HCT116 (cell line): ENCODE data around the gene CIP2A. TPM values are rescaled to one million over a fixed set of nuclear protein-coding genes. Genes with fewer than 3 reads are reported as not detected.

Source experiments
- ATAC-seq: fragments of 200-7000 bp; cut with Tn5 transposase; 2 replicates; pipeline ENCODE4 v1.9.1; 2020; ENCODE audit warnings: mild to moderate bottlenecking, moderate library complexity
- BruUV-seq: library from RNA; stranded (reverse); fragments of 400-500 nt; replicated peaks from 2 replicates; lab custom pipeline; 2021; lab: Mats Ljungman, UMichigan
- CTCF ChIA-PET: fragments of 300-600 bp; sonication (Branson Sonifier 250); formaldehyde crosslinking; loops from one replicate; lab custom pipeline; 2021; ENCODE audit warnings: antibody characterized with exemption; lab: Charles Lee
- POLR2A ChIA-PET: fragments of 300-600, 350-600 bp; sonication (Branson Sonifier 250); formaldehyde crosslinking; loops from one replicate; lab custom pipeline; 2021; ENCODE audit warnings: antibody characterized with exemption; lab: Charles Lee
- RAD21 ChIA-PET, 2 experiments: fragments of 300-600 bp; sonication (Branson Sonifier 250); formaldehyde crosslinking; loops; one replicate each; lab custom pipeline; 2023; ENCODE audit warnings: low total read pairs in 2 of 2; ENCODE audit not compliant: uncharacterized antibody in 2 of 2, unreplicated experiment in 2 of 2, low non-redundant PET in 1 of 2; lab: Charles Lee
- DNase-seq: peaks from one replicate; pipeline ENCODE4 v3.0.0-alpha.2; 2010; ENCODE audit warnings: low read depth, low spot score
- H2AFZ ChIP-seq: fragments of 200-600 bp; shearing (Covaris generic), sonication (generic); 2 replicates; pipeline ENCODE4 v1.6.1; 2017; ENCODE audit warnings: low read depth, mixed run types, mixed read lengths, antibody characterized with exemption, low read length; ENCODE audit not compliant: poor library complexity, severe bottlenecking
- H3K27ac ChIP-seq: 2 replicates; pipeline ENCODE4 v1.5.1; 2012; ENCODE audit warnings: low read depth, low read length
- H3K27me3 ChIP-seq: fragments of 200-600 bp; sonication (generic); 2 replicates; pipeline ENCODE4 v1.6.1; 2016; ENCODE audit warnings: mixed run types, low read length, mixed read lengths; ENCODE audit not compliant: insufficient read depth
- H3K36me3 ChIP-seq, 2 experiments: fragments of 200-500 bp in 1 of 2; fragments of 200-600 bp in 1 of 2; sonication (Bioruptor generic) in 1 of 2; sonication (generic) in 1 of 2; 2 replicates each; pipeline versions ENCODE4 v1.5.1 to v1.6.1; 2014 to 2016; ENCODE audit warnings: low read length in 2 of 2, inconsistent platforms in 1 of 2, mixed read lengths in 1 of 2, mixed run types in 1 of 2; ENCODE audit not compliant: insufficient read depth in 2 of 2, control insufficient read depth in 1 of 2
- H3K4me1 ChIP-seq, 2 experiments: fragments of 200-600 bp in 1 of 2; sonication (generic) in 1 of 2; 2 replicates each; pipeline versions ENCODE4 v1.5.1 to v1.6.1; 2012 to 2017; ENCODE audit warnings: low read length in 2 of 2, inconsistent platforms in 1 of 2, mild to moderate bottlenecking in 1 of 2, mixed read lengths in 1 of 2, mixed run types in 1 of 2, moderate library complexity in 1 of 2; ENCODE audit not compliant: insufficient read depth in 2 of 2, control insufficient read depth in 1 of 2
- H3K4me2 ChIP-seq: fragments of 200-600 bp; sonication (generic); 2 replicates; pipeline ENCODE4 v1.6.1; 2017; ENCODE audit warnings: mixed run types, low read length, mixed read lengths
- H3K4me3 ChIP-seq, 2 experiments: fragments of 200-600 bp in 1 of 2; sonication (generic) in 1 of 2; replicated peaks in 1 of 2; 2 replicates each; pipeline ENCODE4 v1.5.1; 2011 to 2016; ENCODE audit warnings: low read length in 2 of 2, control low read depth in 1 of 2, low read depth in 1 of 2, mild to moderate bottlenecking in 1 of 2, mixed read lengths in 1 of 2, mixed run types in 1 of 2
- H3K79me2 ChIP-seq: fragments of 200-600 bp; sonication (generic); 2 replicates; pipeline ENCODE4 v1.6.1; 2017; ENCODE audit warnings: mild to moderate bottlenecking, mixed run types, low read length, moderate library complexity, mixed read lengths; ENCODE audit not compliant: insufficient read depth
- H3K9ac ChIP-seq: fragments of 200-600 bp; sonication (generic); 2 replicates; pipeline ENCODE4 v1.6.1; 2016; ENCODE audit warnings: low read length, mixed read lengths
- H3K9me2 ChIP-seq: fragments of 200-600 bp; sonication (generic), shearing (Covaris generic); 2 replicates; pipeline ENCODE4 v1.6.1; 2017; ENCODE audit warnings: mixed run types, mild to moderate bottlenecking, moderate library complexity; ENCODE audit not compliant: insufficient read depth
- H3K9me3 ChIP-seq, 2 experiments: fragments of 200-500 bp in 1 of 2; fragments of 200-600 bp in 1 of 2; sonication (Bioruptor generic) in 1 of 2; sonication (generic) in 1 of 2; 2 replicates each; pipeline ENCODE4 v1.6.1; 2014 to 2017; ENCODE audit warnings: low read length in 2 of 2, mixed read lengths in 2 of 2, inconsistent platforms in 1 of 2, low read depth in 1 of 2, mild to moderate bottlenecking in 1 of 2, mixed run types in 1 of 2, moderate library complexity in 1 of 2; ENCODE audit not compliant: control insufficient read depth in 1 of 2, insufficient read depth in 1 of 2
- H4K20me1 ChIP-seq: fragments of 200-600 bp; sonication (generic), shearing (Covaris generic); 2 replicates; pipeline ENCODE4 v1.6.1; 2017; ENCODE audit warnings: mixed run types, mild to moderate bottlenecking, moderate library complexity; ENCODE audit not compliant: insufficient read depth
- ATF3 ChIP-seq: IDR thresholded peaks from 2 replicates; pipeline ENCODE4 v1.6.1; 2012
- CEBPB ChIP-seq: IDR thresholded peaks from 2 replicates; pipeline ENCODE4 v1.6.1; 2012; ENCODE audit warnings: low read depth
- EGR1 ChIP-seq: IDR thresholded peaks from 2 replicates; pipeline ENCODE4 v1.6.1; 2012; ENCODE audit warnings: low read depth
- ELF1 ChIP-seq: IDR thresholded peaks from 2 replicates; pipeline ENCODE4 v1.6.1; 2012; ENCODE audit warnings: low read depth, borderline replicate concordance
- EZH2 ChIP-seq: fragments of 200-600 bp; sonication (generic); IDR thresholded peaks from 2 replicates; pipeline ENCODE4 v1.6.1; 2017; ENCODE audit warnings: antibody characterized with exemption, mixed run types
- EZH2phosphoT487 ChIP-seq: fragments of 200-600 bp; IDR thresholded peaks from 2 replicates; pipeline ENCODE4 v1.6.1; 2018; ENCODE audit warnings: antibody characterized with exemption, borderline replicate concordance
- FOSL1 ChIP-seq: IDR thresholded peaks from 2 replicates; pipeline ENCODE4 v1.6.1; 2012; ENCODE audit warnings: low read depth
- JUND ChIP-seq: IDR thresholded peaks from 2 replicates; pipeline ENCODE4 v1.6.1; 2012
- POLR2A ChIP-seq: IDR thresholded peaks from 2 replicates; pipeline ENCODE4 v1.7.0; 2011; ENCODE audit warnings: borderline replicate concordance; ENCODE audit not compliant: insufficient read depth, insufficient read length; ENCODE audit errors: extremely low read depth
- RAD21 ChIP-seq: IDR thresholded peaks from 2 replicates; pipeline ENCODE4 v1.6.1; 2012; ENCODE audit warnings: low read depth, mild to moderate bottlenecking
- REST ChIP-seq: IDR thresholded peaks from 2 replicates; pipeline ENCODE4 v1.6.1; 2012; ENCODE audit warnings: low read depth
- SIN3A ChIP-seq: IDR thresholded peaks from 2 replicates; pipeline ENCODE4 v1.6.1; 2012; ENCODE audit warnings: low read depth
- SP1 ChIP-seq: IDR thresholded peaks from 2 replicates; pipeline ENCODE4 v1.6.1; 2012; ENCODE audit warnings: low read depth
- SRF ChIP-seq: IDR thresholded peaks from 2 replicates; pipeline ENCODE4 v1.6.1; 2012; ENCODE audit warnings: low read depth
- TCF7L2 ChIP-seq: IDR thresholded peaks from 2 replicates; pipeline ENCODE4 v1.7.0; 2011; ENCODE audit warnings: borderline replicate concordance, inconsistent platforms; ENCODE audit not compliant: insufficient read depth, insufficient read length; ENCODE audit errors: extremely low read depth
- YY1 ChIP-seq: IDR thresholded peaks from 2 replicates; pipeline ENCODE4 v1.6.1; 2011; ENCODE audit warnings: low read length, low read depth, moderate library complexity, mild to moderate bottlenecking; ENCODE audit not compliant: insufficient replicate concordance; ENCODE audit errors: extremely low read depth
- ZBTB33 ChIP-seq: IDR thresholded peaks from 2 replicates; pipeline ENCODE4 v1.6.1; 2011; ENCODE audit warnings: mild to moderate bottlenecking, low read length, moderate library complexity; ENCODE audit not compliant: insufficient replicate concordance; ENCODE audit errors: extremely low read depth
- ZFX ChIP-seq: fragments of 450-650 bp; IDR thresholded peaks from 2 replicates; pipeline ENCODE4 v1.6.1; 2017
- ZNF274 ChIP-seq: fragments of 200-500 bp; sonication (Bioruptor generic); IDR thresholded peaks from 2 replicates; pipeline ENCODE4 v1.6.1; 2014; ENCODE audit warnings: mild to moderate bottlenecking, low read depth, low read length, inconsistent platforms
- intact Hi-C: fragments of 100-400 bp; cut with micrococcal nuclease; formaldehyde crosslinking; loops from 2 replicates; pipeline ENCODE4 v1.10.0; 2022
- total RNA-seq: library from RNA; stranded (reverse); gene quantifications from one replicate; pipeline ENCODE4 v1.2.1, GENCODE V29; 2021; ENCODE audit not compliant: unreplicated experiment
- TF ChIP-seq, protein P1 (sequence below), 3 experiments: fragments of 200-600 bp in 1 of 3; sonication (generic) in 1 of 3; IDR thresholded peaks in 2 of 3; conservative IDR thresholded peaks in 1 of 3; 2 replicates each; pipeline ENCODE4 v1.5.1; 2012 to 2017; ENCODE audit warnings: low read depth in 2 of 3, low read length in 2 of 3, antibody characterized with exemption in 1 of 3, borderline replicate concordance in 1 of 3, control low read depth in 1 of 3, mild to moderate bottlenecking in 1 of 3, mixed read lengths in 1 of 3, mixed run types in 1 of 3, moderate library complexity in 1 of 3; ENCODE audit not compliant: insufficient read depth in 1 of 3

The CIP2A gene
- total RNA-seq, 1 experiment from 2014 or later, result 41.6 TPM

DNA sequence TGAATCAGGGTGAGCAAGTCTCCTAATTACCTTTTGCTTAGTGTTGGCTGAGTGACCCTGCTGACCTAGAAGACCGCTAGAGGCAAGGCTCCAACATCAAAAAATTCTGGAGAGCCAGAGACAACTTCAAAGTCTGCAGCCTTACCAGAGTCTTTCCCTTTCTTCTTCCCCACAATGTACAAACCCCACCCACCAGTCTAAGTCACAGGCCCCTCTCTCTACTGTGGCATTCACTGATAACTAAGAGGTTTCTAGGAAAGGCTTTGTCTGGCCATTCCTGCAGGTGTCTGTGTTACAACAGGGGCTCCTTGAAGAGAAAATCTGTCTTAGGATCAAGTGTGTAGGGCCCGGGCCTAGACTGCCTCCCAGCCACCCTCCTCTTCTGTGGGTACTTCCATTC is 79.4 kb downstream of the CIP2A start:
- H3K79me2 ChIP-seq, result no peaks in the 10 kb centered on the region
- no peak overlapping the region for H3K27ac ChIP-seq
- no peaks in the 10 kb centered on the region for H3K4me1 ChIP-seq
- RAD21 ChIA-PET, result no interaction called here
- POLR2A ChIA-PET, result no interaction called here
- H3K9ac ChIP-seq, result no peak overlapping the region
- H3K36me3 ChIP-seq, result no peaks in the 10 kb centered on the region
- H4K20me1 ChIP-seq, result no peaks in the 10 kb centered on the region
- no peak for ATAC-seq
- no TSS peak for BruUV-seq
- no peaks in the 10 kb centered on the region for H3K27me3 ChIP-seq
- intact Hi-C loops, result no loop called here
- no peak for DNase-seq
- no peak overlapping the region for H3K4me2 ChIP-seq
- TF ChIP-seq ZNF274, result no peak
- no peak for TF ChIP-seq EZH2
- no peak for TF ChIP-seq CEBPB
- no peak for TF ChIP-seq REST
- TF ChIP-seq FOSL1, result no peak
- no peak for TF ChIP-seq SRF
- TF ChIP-seq, protein P1, sequence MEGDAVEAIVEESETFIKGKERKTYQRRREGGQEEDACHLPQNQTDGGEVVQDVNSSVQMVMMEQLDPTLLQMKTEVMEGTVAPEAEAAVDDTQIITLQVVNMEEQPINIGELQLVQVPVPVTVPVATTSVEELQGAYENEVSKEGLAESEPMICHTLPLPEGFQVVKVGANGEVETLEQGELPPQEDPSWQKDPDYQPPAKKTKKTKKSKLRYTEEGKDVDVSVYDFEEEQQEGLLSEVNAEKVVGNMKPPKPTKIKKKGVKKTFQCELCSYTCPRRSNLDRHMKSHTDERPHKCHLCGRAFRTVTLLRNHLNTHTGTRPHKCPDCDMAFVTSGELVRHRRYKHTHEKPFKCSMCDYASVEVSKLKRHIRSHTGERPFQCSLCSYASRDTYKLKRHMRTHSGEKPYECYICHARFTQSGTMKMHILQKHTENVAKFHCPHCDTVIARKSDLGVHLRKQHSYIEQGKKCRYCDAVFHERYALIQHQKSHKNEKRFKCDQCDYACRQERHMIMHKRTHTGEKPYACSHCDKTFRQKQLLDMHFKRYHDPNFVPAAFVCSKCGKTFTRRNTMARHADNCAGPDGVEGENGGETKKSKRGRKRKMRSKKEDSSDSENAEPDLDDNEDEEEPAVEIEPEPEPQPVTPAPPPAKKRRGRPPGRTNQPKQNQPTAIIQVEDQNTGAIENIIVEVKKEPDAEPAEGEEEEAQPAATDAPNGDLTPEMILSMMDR (IDR thresholded peaks at IDR 0.05 in 2 of 3, conservative IDR thresholded peaks at IDR 0.05 in 1 of 3; ENCODE audit: borderline replicate concordance in 1 of 3, insufficient read depth in 1 of 3, low read depth in 2 of 3, low read length in 2 of 3), result no peak
- TF ChIP-seq JUND, result no peak
- TF ChIP-seq ZFX, result no peak
- TF ChIP-seq RAD21, result no peak
- TF ChIP-seq EZH2phosphoT487, result no peak
- TF ChIP-seq SP1, result no peak
- TF ChIP-seq YY1, result no peak
- no peak for TF ChIP-seq ZBTB33
- TF ChIP-seq ATF3, result no peak
- no peak for TF ChIP-seq POLR2A
- TF ChIP-seq ELF1, result no peak
- no peak for TF ChIP-seq EGR1
- no peak for TF ChIP-seq TCF7L2
- TF ChIP-seq SIN3A, result no peak
- TF ChIP-seq, all 23 proteins: peak for 0
- CTCF ChIA-PET, result no interaction called here
- Histone ChIP-seq H3K9me2 (no peaks in the 10 kb centered on the region), H2AFZ (no peak overlapping the region), H3K4me3 (no peak overlapping the region), H3K9me3 (no peaks in the 10 kb centered on the region)
